Esophagus (tissue), 2 donors: ENCODE data around the gene NKX3-2. TPM values are rescaled to one million over a fixed set of nuclear protein-coding genes. Genes with fewer than 3 reads are reported as not detected.
A peak's percentile ranks its signal among the peaks of the same experiment; 100 is the strongest.

ENCODE experiments used
- H3K27ac ChIP-seq, 2 donors: one replicate each; pipeline ENCODE4 v1.5.1; 2013; ENCODE audit warnings: low read depth in 2 of 2, mild to moderate bottlenecking in 2 of 2, inconsistent platforms in 1 of 2, low read length in 1 of 2, moderate library complexity in 1 of 2
- H3K27me3 ChIP-seq, 2 donors: one replicate each; pipeline ENCODE4 v1.6.1; 2013; ENCODE audit warnings: low read length in 2 of 2, control low read depth in 1 of 2, mild to moderate bottlenecking in 1 of 2; ENCODE audit not compliant: insufficient read depth in 2 of 2, control insufficient read depth in 1 of 2
- H3K36me3 ChIP-seq, 2 donors: one replicate each; pipeline ENCODE4 v1.6.1; 2013; ENCODE audit warnings: low read length in 1 of 2; ENCODE audit not compliant: control insufficient read depth in 2 of 2, insufficient read depth in 2 of 2
- H3K4me1 ChIP-seq, 2 donors: one replicate each; pipeline ENCODE4 v1.6.1; 2013; ENCODE audit warnings: low read length in 1 of 2; ENCODE audit not compliant: control insufficient read depth in 2 of 2, insufficient read depth in 2 of 2
- H3K4me3 ChIP-seq, 2 donors: one replicate each; pipeline ENCODE4 v1.5.1; 2013; ENCODE audit warnings: low read length in 2 of 2, mild to moderate bottlenecking in 2 of 2, low read depth in 1 of 2, moderate library complexity in 1 of 2
- H3K9me3 ChIP-seq, 2 donors: one replicate each; pipeline ENCODE4 v1.6.1; 2013; ENCODE audit warnings: mild to moderate bottlenecking in 2 of 2, low read depth in 1 of 2, low read length in 1 of 2, moderate library complexity in 1 of 2; ENCODE audit not compliant: control insufficient read depth in 2 of 2, insufficient read depth in 1 of 2
- WGBS, 2 donors: extraction: QIAGEN DNeasy Blood & Tissue Kit; methylation state at CpG; one replicate each; pipeline ENCODE4 v1.1.7; 2013; 5-methylcytosine and 5-hydroxymethylcytosine counted together
- polyA plus RNA-seq, 2 donors: library from polyadenylated mRNA; stranded (reverse); fragments of 200-250 nt; gene quantifications; one replicate each; pipeline ENCODE4 v1.2.3, GENCODE V29; 2013
- donor health status: healthy with polysubstance abuse.
- donor health status: Bipolar disorder and iron deficiency.

Gene NKX3-2
- polyA plus RNA-seq, 2 donors, result 0.04 to 0.63 TPM

GRCh38 chr4:13546941-13547484 is 2.7 kb upstream of the NKX3-2 start:
- H3K4me1 ChIP-seq, result peaks cover 15 to 21% of the 10 kb centered on the region in 2 donors
- no peaks in the 10 kb centered on the region for H3K36me3 ChIP-seq
- peak overlapping the region; percentile 46 to 57 for H3K4me3 ChIP-seq
- H3K27me3 ChIP-seq, result peaks cover 0 to 33% of the 10 kb centered on the region in 2 donors
- WGBS, 2 donors, result 4 to 5% methylated on average over 54 of the region's 54 CpGs
- H3K9me3 ChIP-seq, result peaks cover 3 to 17% of the 10 kb centered on the region in 2 donors
- no peak overlapping the region for H3K27ac ChIP-seq

GRCh38 chr4:13546142-13546940 is 2.0 kb upstream of the NKX3-2 start:
- no peaks in the 10 kb centered on the region for H3K36me3 ChIP-seq
- peaks cover 0 to 35% of the 10 kb centered on the region in 2 donors for H3K27me3 ChIP-seq
- peaks cover 19 to 21% of the 10 kb centered on the region in 2 donors for H3K4me1 ChIP-seq
- no peak overlapping the region for H3K27ac ChIP-seq
- 16 to 21% methylated on average over 18 of the region's 18 CpGs for WGBS, 2 donors
- H3K4me3 ChIP-seq, result no peak overlapping the region
- peaks cover 3 to 17% of the 10 kb centered on the region in 2 donors for H3K9me3 ChIP-seq

- Histone ChIP-seq H3K4me1 (peaks cover 19 to 21% of the 10 kb centered on the region in 2 donors), H3K27me3 (peaks cover 0 to 39% of the 10 kb centered on the region in 2 donors), H3K4me3 (peak overlapping the region in 1 of 2 donors; percentile 64), H3K9me3 (peaks cover 3 to 17% of the 10 kb centered on the region in 2 donors), H3K27ac (no peak overlapping the region), H3K36me3 (no peaks in the 10 kb centered on the region)
- WGBS, 2 donors, result 14 to 19% methylated on average over 8 of the region's 8 CpGs
Observed at GRCh38 chr4:13545394-13545808, 1.1 kb upstream of the NKX3-2 start.

GRCh38 chr4:13544606-13545393 is 492 bp upstream of the NKX3-2 start:
- Histone ChIP-seq H3K9me3 (peaks cover 3 to 19% of the 10 kb centered on the region in 2 donors), H3K27me3 (peaks cover 0 to 39% of the 10 kb centered on the region in 2 donors), H3K27ac (no peak overlapping the region), H3K4me1 (peaks cover 19 to 21% of the 10 kb centered on the region in 2 donors), H3K36me3 (no peaks in the 10 kb centered on the region), H3K4me3 (peak overlapping the region; percentile 39 to 64)
- 1 to 2% methylated on average over 49 to 54 of the region's 54 CpGs for WGBS, 2 donors

- peaks cover 4 to 48% of the 10 kb centered on the region in 2 donors for H3K27me3 ChIP-seq
- peak overlapping the region in 1 of 2 donors; percentile 39 for H3K4me3 ChIP-seq
- H3K27ac ChIP-seq, result no peak overlapping the region
- H3K36me3 ChIP-seq, result no peaks in the 10 kb centered on the region
- WGBS, 2 donors, result 34 to 47% methylated on average over 30 of the region's 30 CpGs
- peaks cover 19 to 24% of the 10 kb centered on the region in 2 donors for H3K4me1 ChIP-seq
- H3K9me3 ChIP-seq, result peaks cover 3 to 19% of the 10 kb centered on the region in 2 donors
Observed at GRCh38 chr4:13543032-13543838, 1.1 kb downstream of the NKX3-2 start.

GRCh38 chr4:13542577-13543031 is 1.7 kb downstream of the NKX3-2 start:
- H3K36me3 ChIP-seq, result no peaks in the 10 kb centered on the region
- WGBS, 2 donors, result 39 to 55% methylated on average over 27 of the region's 27 CpGs
- H3K9me3 ChIP-seq, result peaks cover 3 to 19% of the 10 kb centered on the region in 2 donors
- no peak overlapping the region for H3K27ac ChIP-seq
- peaks cover 4 to 51% of the 10 kb centered on the region in 2 donors for H3K27me3 ChIP-seq
- H3K4me1 ChIP-seq, result peaks cover 19 to 21% of the 10 kb centered on the region in 2 donors
- H3K4me3 ChIP-seq, result no peak overlapping the region

- Histone ChIP-seq H3K4me1 (peaks cover 16 to 17% of the 10 kb centered on the region in 2 donors), H3K36me3 (no peaks in the 10 kb centered on the region), H3K27me3 (peaks cover 5 to 51% of the 10 kb centered on the region in 2 donors), H3K9me3 (peaks cover 5 to 21% of the 10 kb centered on the region in 2 donors), H3K4me3 (no peak overlapping the region), H3K27ac (no peak overlapping the region)
- WGBS, 2 donors, result 8 to 27% methylated on average over 73 to 79 of the region's 79 CpGs
Observed at GRCh38 chr4:13541720-13542576, 2.4 kb downstream of the NKX3-2 start.

GRCh38 chr4:13541176-13541604 is 3.1 kb downstream of the NKX3-2 start:
- Histone ChIP-seq H3K36me3 (no peaks in the 10 kb centered on the region), H3K27me3 (peaks cover 9 to 44% of the 10 kb centered on the region in 2 donors), H3K27ac (no peak overlapping the region), H3K9me3 (peaks cover 5 to 19% of the 10 kb centered on the region in 2 donors), H3K4me1 (peaks cover 14 to 16% of the 10 kb centered on the region in 2 donors), H3K4me3 (no peak overlapping the region)
- 45 to 56% methylated on average over 10 of the region's 10 CpGs for WGBS, 2 donors
